HL-60 (cell line): ENCODE measurements around the gene SLC29A4.
"Not testable (repeated sequence)": the region's sequence is repeated elsewhere in the genome, so short reads cannot be mapped to it uniquely, and the experiment has no call there.

Source experiments
- GABPA ChIP-seq: IDR thresholded peaks from 2 replicates; pipeline ENCODE4 v1.6.1; 2012; ENCODE audit warnings: low read depth
- POLR2AphosphoS5 ChIP-seq: IDR thresholded peaks from 2 replicates; pipeline ENCODE4 v1.6.1; 2012; ENCODE audit warnings: low read depth
- TF ChIP-seq, protein P1 (sequence below): IDR thresholded peaks from one replicate; pipeline ENCODE4 v1.5.1; 2011; ENCODE audit warnings: low read length, control low read depth, inconsistent platforms; ENCODE audit not compliant: insufficient read depth
- TF ChIP-seq, protein P2 (sequence below): IDR thresholded peaks from 2 replicates; pipeline ENCODE4 v1.6.1; 2012; ENCODE audit warnings: low read depth; ENCODE audit not compliant: insufficient replicate concordance

DNA sequence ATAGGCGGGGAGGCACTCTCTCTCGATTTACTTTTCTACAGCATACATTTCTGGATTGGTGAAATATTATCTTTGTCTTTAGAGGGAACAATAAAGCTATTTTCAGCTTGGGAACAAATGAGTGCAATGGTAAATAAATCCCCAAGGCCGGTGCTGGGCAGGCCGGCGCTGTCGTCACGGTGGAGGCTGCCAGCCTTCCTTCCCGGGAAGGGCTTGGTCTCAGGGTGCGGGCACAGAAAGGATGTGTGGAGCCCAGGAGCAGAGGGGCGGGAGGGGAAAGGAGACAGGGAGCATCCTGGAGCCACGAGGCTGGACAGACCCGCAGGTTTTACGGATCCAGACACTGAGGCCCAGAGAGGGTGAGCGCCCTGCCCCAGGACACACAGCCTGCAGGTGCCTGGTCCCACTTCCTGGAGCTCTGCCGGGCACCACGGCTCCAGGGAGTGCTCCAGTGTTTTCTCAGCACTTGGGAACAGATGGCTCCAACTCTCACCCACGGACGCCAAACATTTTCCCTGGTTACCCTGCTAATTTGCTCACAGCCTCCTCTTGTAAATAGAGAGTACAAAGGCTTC is 8.8 kb upstream of the SLC29A4 start:
- TF ChIP-seq, protein P1, sequence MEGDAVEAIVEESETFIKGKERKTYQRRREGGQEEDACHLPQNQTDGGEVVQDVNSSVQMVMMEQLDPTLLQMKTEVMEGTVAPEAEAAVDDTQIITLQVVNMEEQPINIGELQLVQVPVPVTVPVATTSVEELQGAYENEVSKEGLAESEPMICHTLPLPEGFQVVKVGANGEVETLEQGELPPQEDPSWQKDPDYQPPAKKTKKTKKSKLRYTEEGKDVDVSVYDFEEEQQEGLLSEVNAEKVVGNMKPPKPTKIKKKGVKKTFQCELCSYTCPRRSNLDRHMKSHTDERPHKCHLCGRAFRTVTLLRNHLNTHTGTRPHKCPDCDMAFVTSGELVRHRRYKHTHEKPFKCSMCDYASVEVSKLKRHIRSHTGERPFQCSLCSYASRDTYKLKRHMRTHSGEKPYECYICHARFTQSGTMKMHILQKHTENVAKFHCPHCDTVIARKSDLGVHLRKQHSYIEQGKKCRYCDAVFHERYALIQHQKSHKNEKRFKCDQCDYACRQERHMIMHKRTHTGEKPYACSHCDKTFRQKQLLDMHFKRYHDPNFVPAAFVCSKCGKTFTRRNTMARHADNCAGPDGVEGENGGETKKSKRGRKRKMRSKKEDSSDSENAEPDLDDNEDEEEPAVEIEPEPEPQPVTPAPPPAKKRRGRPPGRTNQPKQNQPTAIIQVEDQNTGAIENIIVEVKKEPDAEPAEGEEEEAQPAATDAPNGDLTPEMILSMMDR = not testable (repeated sequence)
- TF ChIP-seq, protein P2, sequence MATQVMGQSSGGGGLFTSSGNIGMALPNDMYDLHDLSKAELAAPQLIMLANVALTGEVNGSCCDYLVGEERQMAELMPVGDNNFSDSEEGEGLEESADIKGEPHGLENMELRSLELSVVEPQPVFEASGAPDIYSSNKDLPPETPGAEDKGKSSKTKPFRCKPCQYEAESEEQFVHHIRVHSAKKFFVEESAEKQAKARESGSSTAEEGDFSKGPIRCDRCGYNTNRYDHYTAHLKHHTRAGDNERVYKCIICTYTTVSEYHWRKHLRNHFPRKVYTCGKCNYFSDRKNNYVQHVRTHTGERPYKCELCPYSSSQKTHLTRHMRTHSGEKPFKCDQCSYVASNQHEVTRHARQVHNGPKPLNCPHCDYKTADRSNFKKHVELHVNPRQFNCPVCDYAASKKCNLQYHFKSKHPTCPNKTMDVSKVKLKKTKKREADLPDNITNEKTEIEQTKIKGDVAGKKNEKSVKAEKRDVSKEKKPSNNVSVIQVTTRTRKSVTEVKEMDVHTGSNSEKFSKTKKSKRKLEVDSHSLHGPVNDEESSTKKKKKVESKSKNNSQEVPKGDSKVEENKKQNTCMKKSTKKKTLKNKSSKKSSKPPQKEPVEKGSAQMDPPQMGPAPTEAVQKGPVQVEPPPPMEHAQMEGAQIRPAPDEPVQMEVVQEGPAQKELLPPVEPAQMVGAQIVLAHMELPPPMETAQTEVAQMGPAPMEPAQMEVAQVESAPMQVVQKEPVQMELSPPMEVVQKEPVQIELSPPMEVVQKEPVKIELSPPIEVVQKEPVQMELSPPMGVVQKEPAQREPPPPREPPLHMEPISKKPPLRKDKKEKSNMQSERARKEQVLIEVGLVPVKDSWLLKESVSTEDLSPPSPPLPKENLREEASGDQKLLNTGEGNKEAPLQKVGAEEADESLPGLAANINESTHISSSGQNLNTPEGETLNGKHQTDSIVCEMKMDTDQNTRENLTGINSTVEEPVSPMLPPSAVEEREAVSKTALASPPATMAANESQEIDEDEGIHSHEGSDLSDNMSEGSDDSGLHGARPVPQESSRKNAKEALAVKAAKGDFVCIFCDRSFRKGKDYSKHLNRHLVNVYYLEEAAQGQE = not testable (repeated sequence)
- not testable (repeated sequence) for TF ChIP-seq POLR2AphosphoS5, GABPA
